SK-N-MC (cell line): Measurements from ENCODE around the gene APOL2.

Experiments used
- EZH2 ChIP-seq: fragments of 200-600 bp; sonication (generic); IDR thresholded peaks from one replicate; pipeline ENCODE4 v1.6.1; 2017; ENCODE audit warnings: antibody characterized with exemption
- FOXP2 ChIP-seq: optimal IDR thresholded peaks from 2 replicates; pipeline ENCODE3; 2011; ENCODE audit warnings: mild to moderate bottlenecking, moderate library complexity; ENCODE audit not compliant: insufficient read depth; ENCODE audit errors: extremely low read length, control extremely low read depth
- POLR2AphosphoS5 ChIP-seq: IDR thresholded peaks from 2 replicates; pipeline ENCODE4 v1.6.1; 2012; ENCODE audit warnings: mild to moderate bottlenecking, low read depth, low read length, borderline replicate concordance

DNA sequence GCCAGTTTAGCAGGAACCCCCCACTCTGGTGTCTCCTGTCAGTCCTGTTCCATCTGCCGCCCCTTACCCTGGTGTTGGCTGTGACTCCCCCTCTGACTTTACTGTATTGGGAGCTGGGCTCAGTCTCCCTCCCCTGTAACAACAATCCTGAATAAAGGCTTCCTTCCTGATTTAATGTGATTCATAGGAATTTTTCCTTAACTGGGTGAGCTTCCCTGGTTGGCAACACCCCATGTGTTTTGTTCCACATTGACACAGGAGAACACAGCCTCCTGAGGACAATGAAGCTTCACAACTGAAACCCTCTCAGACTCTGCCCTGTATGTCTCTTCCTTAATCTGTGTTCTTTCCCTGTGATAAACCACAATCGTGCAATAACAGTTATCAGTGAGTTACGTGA is 46.2 kb downstream of the APOL2 start:
- TF ChIP-seq POLR2AphosphoS5 = no peak
- no peak for TF ChIP-seq EZH2
- no peak for TF ChIP-seq FOXP2
